ENCODE data around the gene FYB2.

FYB2 gene

DNA sequence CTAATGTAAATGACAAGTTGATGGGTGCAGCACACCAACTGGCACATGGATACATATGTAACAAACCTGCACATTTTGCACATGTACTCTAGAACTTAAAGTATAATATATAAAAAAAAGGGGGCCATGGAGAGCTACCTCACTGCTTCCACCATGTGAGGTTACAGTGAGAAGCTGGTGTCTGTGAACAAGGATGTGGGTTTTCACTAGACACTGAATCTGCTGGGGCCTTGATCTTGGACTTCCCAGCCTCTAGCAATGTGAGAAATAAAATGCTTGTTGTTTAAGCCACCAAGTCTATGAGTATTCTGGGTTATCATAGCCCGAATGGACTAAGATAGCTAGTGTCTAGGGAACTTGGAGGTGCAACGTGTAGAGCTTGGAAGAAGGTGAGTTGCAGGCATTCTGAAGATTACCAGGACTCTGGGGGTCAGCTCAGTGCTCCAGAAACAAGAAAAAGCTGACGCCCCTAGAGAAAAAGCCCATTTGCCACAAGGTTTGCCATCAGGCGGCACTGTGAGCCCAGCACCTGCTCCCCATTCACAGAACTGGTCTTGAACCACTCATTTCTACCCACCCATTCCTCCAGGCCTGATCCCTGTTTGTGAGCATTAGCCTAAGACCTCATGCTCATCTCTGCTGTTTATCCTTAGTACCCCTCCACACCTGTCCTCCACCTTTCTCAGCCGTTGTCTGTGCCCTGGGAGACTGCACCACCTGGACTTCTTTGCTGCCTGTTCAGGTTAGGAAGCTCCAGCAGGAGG, 15.1 kb upstream of the FYB2 start:
- DNase-seq (ENCODE audit: low spot score) = no peak

DNA sequence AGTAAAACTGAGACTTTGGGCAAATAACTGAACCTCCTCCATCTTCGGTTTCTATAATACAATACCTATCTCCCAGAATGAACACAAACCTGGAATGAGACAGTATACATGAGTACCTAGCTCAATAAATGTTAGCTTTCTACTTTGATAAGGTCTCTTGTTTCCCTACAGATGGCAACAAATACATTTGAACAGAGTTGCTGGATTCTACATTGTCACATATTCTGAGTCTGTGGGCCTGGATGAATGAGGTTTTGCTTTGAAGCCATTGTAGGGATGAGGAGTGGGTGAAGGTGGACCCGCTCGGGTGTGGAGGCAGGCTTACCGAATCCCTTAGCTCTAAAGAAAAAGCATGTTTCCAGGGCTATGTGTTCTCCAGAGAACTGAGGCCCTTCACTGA, 13.9 kb upstream of the FYB2 start:
- DNase-seq (ENCODE audit: low spot score) = no peak

DNA sequence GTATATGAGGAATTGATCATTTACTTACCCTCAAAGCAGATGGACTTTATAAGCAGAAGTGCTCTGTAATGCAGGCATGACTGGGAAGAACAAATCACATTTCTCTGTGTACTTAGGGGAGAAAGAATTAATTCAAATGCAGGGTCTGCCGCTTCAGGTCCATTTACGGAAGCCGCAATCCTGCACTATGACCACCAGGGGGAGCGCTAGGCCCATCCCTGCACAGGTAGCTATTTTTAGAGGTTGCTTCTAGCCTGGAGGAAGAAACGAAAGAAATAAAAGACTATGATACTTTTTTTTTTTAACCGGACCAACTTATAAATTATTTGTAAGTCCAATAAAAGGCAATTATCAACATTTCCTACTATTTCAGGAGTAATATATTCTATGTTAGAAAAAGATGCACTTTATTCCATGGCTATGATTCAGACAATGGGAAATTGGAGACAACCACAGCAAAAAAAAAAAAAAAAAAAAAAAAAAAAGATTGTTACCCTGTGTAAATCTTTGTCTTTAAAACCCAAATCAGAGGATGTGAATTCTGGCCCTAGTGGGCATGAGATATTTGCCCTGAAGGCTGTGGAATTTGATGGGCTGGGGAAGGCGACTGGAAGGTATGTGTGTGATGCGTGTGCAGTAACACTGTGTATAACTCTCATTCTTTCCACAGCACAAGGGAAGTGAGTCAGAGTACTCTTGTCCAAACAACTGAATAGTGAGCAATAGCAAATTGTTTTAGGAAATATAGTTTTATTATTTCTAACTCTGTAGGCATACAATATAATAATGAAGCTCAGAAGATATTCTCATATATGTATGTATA, 12.9 kb upstream of the FYB2 start:
- peak; percentile 89 for DNase-seq (ENCODE audit: low spot score)

- DNase-seq (ENCODE audit: low spot score) = no peak
These were observed 10.8 kb upstream of the FYB2 start for GRCh38 chr1:56830052-56830451.

- peak; percentile 39 for DNase-seq (ENCODE audit: low spot score)
These were observed 8.5 kb upstream of the FYB2 start for GRCh38 chr1:56827711-56828110.

- DNase-seq (ENCODE audit: low spot score) = no peak
These were observed 6.2 kb upstream of the FYB2 start for GRCh38 chr1:56825436-56825835.

DNA sequence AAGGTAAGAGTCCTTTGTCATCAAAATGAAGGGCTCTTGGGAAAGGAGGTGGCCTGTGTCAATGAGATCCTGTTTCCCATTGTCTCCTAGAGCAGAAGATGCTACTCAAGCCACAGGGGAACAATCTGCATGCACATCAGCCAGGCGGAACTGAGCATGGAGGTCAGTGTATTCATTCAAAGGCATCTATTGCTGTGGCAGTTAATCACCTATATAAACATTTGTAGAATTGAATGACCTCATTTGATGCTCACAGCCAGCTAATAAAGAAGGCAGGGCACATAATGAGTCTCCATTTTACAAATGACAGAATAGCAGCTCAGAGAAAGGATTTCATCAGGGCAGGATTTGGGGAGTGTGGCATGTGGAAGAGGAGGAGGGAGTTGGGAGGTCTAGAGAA, 5.7 kb upstream of the FYB2 start:
- DNase-seq (ENCODE audit: low spot score) = no peak

GRCh38 chr1:56824271-56824670, 5.1 kb upstream of the FYB2 start:
- DNase-seq (ENCODE audit: low spot score) = no peak

DNA sequence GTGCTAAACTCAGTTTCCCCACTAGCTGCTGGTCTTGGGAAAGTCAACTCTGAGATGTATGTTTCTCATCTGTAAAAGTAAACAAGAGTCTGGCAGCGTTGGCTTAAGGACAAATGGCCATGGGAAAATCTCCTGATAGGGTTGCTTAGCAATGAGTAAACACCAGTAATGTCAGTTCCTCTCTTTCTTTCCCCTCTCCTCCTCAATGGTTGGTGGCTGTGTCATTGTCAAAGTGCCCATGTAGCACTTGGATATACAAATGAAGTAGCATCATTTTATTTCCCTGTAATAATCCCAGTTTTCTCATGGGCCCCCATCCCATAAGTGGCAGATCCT, 2.2 kb upstream of the FYB2 start:
- no peak for DNase-seq (ENCODE audit: low spot score)

- DNase-seq (ENCODE audit: low spot score) = peak; percentile 74
These were observed 1.7 kb upstream of the FYB2 start for GRCh38 chr1:56820755-56821461.

GRCh38 chr1:56817716-56818463, 1.3 kb downstream of the FYB2 start:
- no peak for DNase-seq (ENCODE audit: low spot score)

- no peak for DNase-seq (ENCODE audit: low spot score)
These were observed 2.3 kb downstream of the FYB2 start for GRCh38 chr1:56816909-56817308.

- no peak for DNase-seq (ENCODE audit: low spot score)
These were observed 2.9 kb downstream of the FYB2 start for GRCh38 chr1:56816264-56816663.

- no peak for DNase-seq (ENCODE audit: low spot score)
These were observed 5.0 kb downstream of the FYB2 start for GRCh38 chr1:56814205-56814604.

DNA sequence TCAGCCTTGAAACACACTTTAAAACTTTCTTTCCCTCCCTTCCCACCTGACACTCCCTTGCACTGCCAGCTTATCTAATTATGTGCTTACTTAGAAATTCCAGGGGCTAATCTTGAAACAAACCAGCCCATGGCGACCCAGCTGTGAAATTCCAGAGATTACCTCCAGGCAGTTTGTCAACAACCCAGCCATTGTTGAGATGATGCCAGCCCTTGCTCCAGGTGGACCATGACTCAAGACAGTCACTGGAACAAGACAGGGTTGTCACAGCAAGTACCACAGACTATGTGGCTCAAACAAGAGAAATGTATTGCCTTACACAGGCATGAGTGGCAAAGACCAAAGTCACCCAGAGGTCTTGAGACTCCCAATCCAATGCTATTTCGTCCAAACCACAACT, 7.9 kb downstream of the FYB2 start:
- DNase-seq (ENCODE audit: low spot score) = no peak

GRCh38 chr1:56808410-56808809, 10.8 kb downstream of the FYB2 start:
- DNase-seq (ENCODE audit: low spot score) = peak; percentile 64

DNA sequence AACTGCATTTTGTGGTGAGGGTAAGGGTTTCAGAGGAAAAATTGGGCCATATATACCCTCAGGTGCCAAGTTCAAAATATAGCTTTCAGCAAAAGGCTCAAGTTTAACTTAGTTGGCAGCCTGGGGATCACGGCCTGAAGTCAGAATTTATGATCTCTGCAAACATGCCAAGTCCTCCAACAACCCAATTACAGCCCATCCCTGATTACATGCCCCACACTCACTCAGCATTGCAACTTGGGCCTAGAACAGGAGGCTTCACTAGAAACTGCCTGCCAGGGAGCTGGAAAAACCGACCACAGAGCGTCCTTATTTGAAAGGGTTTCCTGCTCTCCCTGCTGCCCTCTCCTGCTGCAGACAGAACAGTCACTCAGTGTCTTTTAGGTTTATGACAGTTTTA, 12.4 kb downstream of the FYB2 start:
- peak; percentile 16 for DNase-seq (ENCODE audit: low spot score)

DNA sequence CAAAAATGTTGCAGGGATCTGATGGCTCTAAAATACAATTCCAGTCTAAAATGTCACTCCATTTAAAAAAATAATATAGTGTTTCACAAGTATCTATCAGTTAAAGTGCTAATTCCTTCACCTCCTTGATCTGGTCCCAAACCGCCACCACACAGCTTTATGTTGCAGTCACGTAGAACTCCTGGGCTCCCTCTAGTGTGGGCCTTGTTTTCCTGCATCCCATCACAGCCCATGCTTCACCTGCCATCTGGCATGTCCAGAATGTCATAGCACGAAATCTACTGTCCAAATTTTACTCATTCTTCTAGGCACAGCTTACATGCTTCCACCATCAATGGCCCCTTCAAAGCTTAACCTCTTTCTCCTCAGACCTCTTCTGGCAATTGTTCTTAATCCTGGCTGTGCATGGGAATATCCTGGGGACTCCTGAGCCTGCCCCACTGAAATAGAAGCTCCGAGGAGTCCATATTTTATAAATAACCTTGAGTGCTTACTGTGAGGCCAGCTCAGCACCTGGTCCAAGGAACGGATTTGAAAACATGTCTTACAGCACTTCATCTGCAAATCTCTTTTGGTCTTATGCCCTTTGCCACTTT, 15.5 kb downstream of the FYB2 start:
- DNase-seq (ENCODE audit: low spot score) = no peak

DNA sequence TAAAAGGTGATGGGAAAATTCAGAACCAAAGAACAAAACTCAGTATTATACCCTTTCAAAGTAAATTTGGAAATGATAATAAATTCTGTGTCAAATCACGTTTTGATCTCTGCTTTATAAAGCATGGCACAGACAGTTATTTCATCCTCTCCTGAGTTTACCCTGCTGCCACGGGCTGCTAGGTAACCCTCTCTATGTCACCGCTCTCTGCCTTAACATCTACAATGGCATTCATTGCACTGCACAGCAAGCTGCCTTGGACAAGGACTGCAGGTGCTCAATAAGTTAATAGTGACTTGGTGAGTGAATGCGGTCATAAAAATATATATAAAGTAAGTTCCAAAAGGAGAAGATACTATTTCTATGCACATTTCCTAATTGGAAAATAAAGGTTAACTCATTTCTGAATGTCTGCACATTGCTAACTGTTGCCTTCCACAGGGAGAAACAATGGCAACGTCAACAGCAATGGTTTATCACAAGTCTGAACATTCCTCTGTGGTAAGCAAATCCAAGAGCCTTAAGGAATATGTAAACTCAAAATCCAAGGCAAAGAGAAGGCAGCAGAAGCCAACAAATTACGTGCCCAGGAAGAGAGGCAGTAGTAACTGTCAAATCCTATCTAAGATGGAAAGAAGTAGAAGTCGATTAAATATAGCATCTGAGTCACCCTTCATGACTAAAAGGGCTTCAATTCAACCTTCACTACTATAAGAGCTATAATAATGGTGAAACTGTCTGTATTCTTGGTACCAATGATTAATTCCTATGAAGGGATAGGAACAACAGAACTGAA, 19.4 kb downstream of the FYB2 start:
- DNase-seq (ENCODE audit: low spot score) = no peak

DNA sequence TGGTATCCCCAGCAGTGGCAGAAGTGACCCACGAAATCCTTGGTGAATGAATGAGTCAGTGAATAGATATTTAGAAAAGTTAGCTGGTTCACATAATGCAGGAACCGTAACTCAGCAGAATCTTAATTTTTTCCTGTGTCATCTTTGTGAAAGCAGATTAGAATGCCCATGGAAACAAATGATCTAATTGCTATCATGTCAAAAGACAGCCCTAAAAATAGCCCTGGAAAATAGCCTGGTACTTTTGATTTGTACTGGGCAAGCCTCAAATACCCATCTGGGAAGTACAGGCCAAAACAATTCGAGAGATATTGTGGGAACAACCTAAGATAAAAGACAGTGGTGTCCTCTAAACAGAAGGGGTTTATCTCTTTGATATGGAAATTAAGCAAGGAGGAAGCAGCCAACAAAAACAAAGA, 21.1 kb downstream of the FYB2 start:
- DNase-seq (ENCODE audit: low spot score) = no peak

GRCh38 chr1:56797065-56797685, 22.0 kb downstream of the FYB2 start:
- no peak for DNase-seq (ENCODE audit: low spot score)
